Mesothelial cell of epicardium (in vitro differentiated cells): ENCODE data around the gene SYT5. TPM values are rescaled to one million over a fixed set of nuclear protein-coding genes. Genes with fewer than 3 reads are reported as not detected.
"Not testable (repeated sequence)": the region's sequence is repeated elsewhere in the genome, so short reads cannot be mapped to it uniquely, and the experiment has no call there.

Source experiments
- DNase-seq, 2 experiments: peaks; one replicate each; pipeline ENCODE4 v3.0.0; 2021; ENCODE audit warnings: low spot score in 2 of 2; ENCODE audit not compliant: unreplicated experiment in 2 of 2
- H3K27ac Mint-ChIP-seq: 2 replicates; pipeline ENCODE4 v1.8.0; 2021; ENCODE audit warnings: mixed read lengths
- H3K27me3 Mint-ChIP-seq: 2 replicates; pipeline ENCODE4 v1.8.0; 2021; ENCODE audit warnings: low read depth, mixed read lengths
- H3K36me3 Mint-ChIP-seq: 2 replicates; pipeline ENCODE4 v1.8.0; 2021; ENCODE audit warnings: mixed read lengths
- H3K4me1 Mint-ChIP-seq: 2 replicates; pipeline ENCODE4 v1.8.0; 2021; ENCODE audit warnings: mixed read lengths
- H3K4me3 Mint-ChIP-seq: 2 replicates; pipeline ENCODE4 v1.8.0; 2021; ENCODE audit warnings: mild to moderate bottlenecking, moderate library complexity, mixed read lengths
- H3K9me3 Mint-ChIP-seq: 2 replicates; pipeline ENCODE4 v1.8.0; 2021; ENCODE audit warnings: mixed read lengths
- CTCF ChIP-seq: fragments of 200-600 bp; sonication (generic); IDR thresholded peaks from one replicate; pipeline ENCODE4 v1.5.0; 2021; ENCODE audit warnings: antibody characterized with exemption; ENCODE audit not compliant: unreplicated experiment
- total RNA-seq: library from RNA; stranded (reverse); gene quantifications from 3 replicates; pipeline ENCODE4 v1.2.1, GENCODE V29; 2021

The SYT5 gene
- total RNA-seq, 1 donor from 2014 or later: 0.67 TPM

DNA sequence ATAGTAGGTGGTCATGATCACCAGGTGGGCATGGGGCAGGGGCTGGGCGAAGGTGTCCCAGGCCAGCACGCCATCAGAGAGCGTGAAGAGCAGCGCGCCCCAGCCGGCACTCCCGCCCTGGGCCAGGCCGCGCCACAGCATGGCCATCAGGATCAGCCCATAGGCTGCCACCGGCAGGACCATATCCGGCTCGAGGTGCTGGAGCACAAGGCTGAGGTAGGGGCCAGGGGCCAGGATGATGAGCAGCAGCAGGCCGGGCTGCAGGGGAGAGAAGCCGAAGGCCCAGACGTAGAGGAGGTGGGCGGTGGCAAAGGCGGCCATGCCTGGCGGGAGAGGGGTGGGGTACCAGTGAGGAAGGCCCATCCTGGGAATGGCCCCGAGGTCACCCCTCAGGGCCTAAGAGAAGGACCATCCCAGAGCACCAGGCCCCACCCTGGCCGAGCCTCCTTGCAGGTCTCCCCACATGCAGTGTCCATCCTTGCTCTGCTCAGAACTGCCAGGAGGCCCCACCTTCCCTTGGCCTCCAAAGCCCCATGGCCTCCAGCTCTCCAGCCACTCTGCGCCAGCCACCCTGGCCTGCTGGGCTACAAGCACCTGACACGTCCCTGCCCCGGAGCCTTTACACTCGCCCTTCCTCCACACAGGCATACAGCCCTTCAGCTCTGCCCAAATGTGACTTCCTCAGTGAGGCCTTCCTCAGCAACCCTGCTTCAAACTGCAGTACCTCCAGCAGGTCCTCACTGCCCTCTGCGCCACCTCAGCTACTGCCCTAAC is 47.3 kb upstream of the SYT5 start:
- no peak overlapping the region for H3K27ac Mint-ChIP-seq
- no peaks in the 10 kb centered on the region for H3K9me3 Mint-ChIP-seq
- no peak overlapping the region for H3K4me3 Mint-ChIP-seq
- peaks cover 11% of the 10 kb centered on the region for H3K36me3 Mint-ChIP-seq
- no peak for TF ChIP-seq CTCF
- H3K4me1 Mint-ChIP-seq: peaks cover 3% of the 10 kb centered on the region
- no peaks in the 10 kb centered on the region for H3K27me3 Mint-ChIP-seq
- no peak for DNase-seq

DNA sequence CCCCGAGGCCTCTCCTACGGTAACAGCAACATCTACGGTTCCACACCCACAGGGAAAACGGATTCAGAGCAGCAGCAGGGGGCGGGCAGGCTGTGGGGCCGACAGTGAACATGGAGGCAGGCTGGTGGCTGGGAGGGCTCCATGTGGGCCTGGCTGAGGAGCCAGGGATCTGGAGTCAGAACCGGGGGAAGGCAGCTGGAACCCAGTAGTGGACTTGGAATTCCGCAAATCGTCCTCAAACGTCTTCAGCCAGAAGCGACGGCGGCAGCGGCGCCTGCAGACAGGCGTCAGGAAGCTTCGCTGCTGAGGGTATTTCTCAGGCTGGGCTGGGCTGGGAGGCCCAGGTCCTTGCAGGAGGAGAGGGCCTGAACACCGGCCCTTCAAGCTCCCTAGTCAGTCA is 46.7 kb upstream of the SYT5 start:
- no peak for DNase-seq
- no peak for TF ChIP-seq CTCF
- Mint-ChIP-seq H3K27me3 (no peaks in the 10 kb centered on the region), H3K27ac (no peak overlapping the region), H3K9me3 (no peaks in the 10 kb centered on the region), H3K4me1 (peaks cover 3% of the 10 kb centered on the region), H3K4me3 (no peak overlapping the region), H3K36me3 (peaks cover 10% of the 10 kb centered on the region)

DNA sequence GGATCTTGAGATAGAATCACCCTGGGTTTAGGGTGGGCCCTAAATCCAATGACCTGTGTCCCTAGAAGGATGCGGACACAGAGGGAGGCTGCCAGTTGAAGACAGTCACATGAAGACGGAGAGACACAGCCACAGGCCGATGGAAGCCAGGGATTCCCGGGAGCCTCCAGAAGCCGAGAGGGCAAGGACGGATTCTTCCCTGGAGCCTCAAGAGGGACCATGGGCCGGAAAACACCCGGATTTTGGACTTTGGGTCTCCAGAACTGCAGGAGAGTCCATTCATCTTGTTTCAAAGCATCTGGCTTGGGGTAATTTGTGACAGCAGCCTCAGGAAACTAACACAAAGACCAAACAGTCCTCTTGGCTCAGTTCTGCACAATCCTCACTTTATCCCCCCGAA is 46.2 kb upstream of the SYT5 start:
- no peak for DNase-seq
- H3K27me3 Mint-ChIP-seq: no peaks in the 10 kb centered on the region
- H3K36me3 Mint-ChIP-seq: peaks cover 10% of the 10 kb centered on the region
- no peaks in the 10 kb centered on the region for H3K9me3 Mint-ChIP-seq
- TF ChIP-seq CTCF: no peak
- no peak overlapping the region for H3K27ac Mint-ChIP-seq
- H3K4me3 Mint-ChIP-seq: no peak overlapping the region
- peaks cover 3% of the 10 kb centered on the region for H3K4me1 Mint-ChIP-seq

- Mint-ChIP-seq H3K4me3 (no peak overlapping the region), H3K27me3 (no peaks in the 10 kb centered on the region), H3K36me3 (peaks cover 14% of the 10 kb centered on the region), H3K4me1 (peaks cover 3% of the 10 kb centered on the region), H3K27ac (no peak overlapping the region), H3K9me3 (peaks cover 7% of the 10 kb centered on the region)
- no peak for TF ChIP-seq CTCF
- DNase-seq: no peak
These were observed 45.4 kb upstream of the SYT5 start for GRCh38 chr19:55225415-55225958.

GRCh38 chr19:55224679-55225414 is 44.8 kb upstream of the SYT5 start:
- not testable (repeated sequence) for DNase-seq, H3K4me3 Mint-ChIP-seq, H3K27me3 Mint-ChIP-seq, H3K27ac Mint-ChIP-seq, H3K4me1 Mint-ChIP-seq
- Mint-ChIP-seq H3K36me3 (peaks cover 17% of the 10 kb centered on the region), H3K9me3 (peaks cover 11% of the 10 kb centered on the region)
